ENCODE results near the gene CHMP4B.

Gene CHMP4B

DNA sequence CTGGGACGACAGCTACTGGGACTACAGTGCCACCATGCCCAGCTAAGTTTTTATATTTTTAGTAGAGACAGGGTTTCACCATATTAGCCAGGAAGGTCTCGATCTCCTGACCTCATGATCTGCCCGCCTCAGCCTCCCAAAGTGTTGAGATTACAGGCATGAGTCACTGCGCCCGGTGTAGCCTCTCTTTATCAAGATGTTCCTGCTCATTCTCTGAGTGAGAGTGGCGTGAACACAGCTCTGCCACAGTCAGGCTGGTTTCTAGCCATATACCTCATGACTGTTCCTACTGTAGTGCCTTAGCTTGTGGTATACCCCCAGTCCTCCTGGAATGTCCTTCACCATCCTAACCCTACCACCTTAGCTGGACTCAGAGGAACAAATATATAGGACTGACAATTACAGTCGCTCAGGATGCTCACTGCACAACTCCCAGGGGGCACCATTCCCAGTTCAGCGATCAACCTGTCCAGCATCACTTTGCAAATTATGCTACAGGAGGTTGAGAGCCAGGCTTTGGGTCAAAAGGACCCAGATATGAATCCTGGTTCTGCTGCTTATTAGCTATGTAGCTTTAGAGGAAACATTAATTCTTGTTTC is 86.3 kb downstream of the CHMP4B start:
- DNase-seq (ENCODE audit: low read depth in 3 of 3): no peak

- DNase-seq (ENCODE audit: low read depth in 3 of 3): no peak
These were observed 88.0 kb downstream of the CHMP4B start for GRCh38 chr20:33899106-33899505.

DNA sequence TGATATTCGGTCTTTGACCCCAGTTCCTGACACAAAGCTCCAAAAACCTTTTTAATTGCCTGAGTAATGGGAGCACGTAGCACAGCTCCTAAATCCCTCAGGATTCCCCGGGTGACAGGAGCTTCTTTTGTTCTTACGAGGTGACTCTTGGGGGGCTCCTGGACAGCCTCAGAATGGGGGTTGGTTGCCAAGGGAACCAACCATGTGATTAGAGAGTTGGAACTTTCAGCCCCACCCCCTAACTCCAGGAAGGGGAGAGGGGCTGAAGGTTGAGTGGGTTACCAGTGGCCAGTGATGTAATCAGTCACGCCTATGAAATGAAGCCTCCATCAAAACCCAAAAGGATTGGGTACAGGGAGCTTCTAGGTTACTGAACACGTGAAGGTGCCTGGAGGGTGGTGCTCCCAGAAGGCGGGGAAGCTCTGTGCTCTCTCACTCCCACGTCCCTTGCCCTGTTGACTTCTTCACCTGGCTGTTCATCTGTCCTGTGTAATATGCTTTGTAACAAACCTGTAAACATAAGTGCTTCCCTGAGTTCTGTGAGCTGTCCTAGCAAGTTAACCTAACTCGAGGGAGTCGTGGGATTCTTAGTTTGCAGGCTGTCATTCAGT is 89.5 kb downstream of the CHMP4B start:
- no peak for DNase-seq (ENCODE audit: low read depth in 3 of 3)

DNA sequence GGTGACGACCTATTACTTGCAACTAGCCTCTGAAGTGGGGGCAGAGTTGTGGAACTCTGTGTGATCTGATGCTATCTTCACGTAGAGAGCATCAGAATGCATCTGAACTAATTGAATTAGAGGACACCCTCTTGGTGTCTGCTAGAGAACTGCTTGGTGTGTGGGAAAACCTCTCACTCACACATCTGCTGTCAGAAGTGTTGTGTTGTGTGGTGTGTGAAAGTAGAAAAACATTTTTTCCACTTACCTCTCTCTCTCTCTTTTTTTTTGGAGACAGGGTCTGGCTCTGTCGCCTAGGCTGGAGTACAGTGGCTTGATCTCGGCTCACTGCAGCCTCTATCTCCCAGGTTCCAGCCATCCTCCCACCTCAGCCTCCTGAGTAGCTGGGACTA is 90.0 kb downstream of the CHMP4B start:
- DNase-seq (ENCODE audit: low read depth in 3 of 3): no peak

- no peak for DNase-seq (ENCODE audit: low read depth in 3 of 3)
These were observed 90.9 kb downstream of the CHMP4B start for GRCh38 chr20:33902011-33902410.
